HK-2 (cell line): ENCODE data around the gene DNAJC10.
A peak's percentile ranks its signal among the peaks of the same experiment; 100 is the strongest.
"Not testable (repeated sequence)": the region's sequence is repeated elsewhere in the genome, so short reads cannot be mapped to it uniquely, and the experiment has no call there.

Experiments used
- DNase-seq: peaks from one replicate; pipeline ENCODE4 v3.0.0-alpha.2; 2018; ENCODE audit not compliant: unreplicated experiment

DNAJC10 gene

GRCh38 chr2:182715892-182716649 is at the start of gene DNAJC10:
Gene DNAJC10 (plus strand): TSS chr2:182716257. CDS start chr2:182718087, 1,830 bp downstream.
- peak; percentile 92 for DNase-seq

- no peak for DNase-seq
Measured at GRCh38 chr2:182666674-182667314, 49.3 kb upstream of the DNAJC10 start.

- DNase-seq = no peak
Measured at GRCh38 chr2:182667315-182667695, 48.8 kb upstream of the DNAJC10 start.

- DNase-seq = no peak
Measured at GRCh38 chr2:182668671-182669070, 47.4 kb upstream of the DNAJC10 start.

GRCh38 chr2:182672466-182673165 is 43.4 kb upstream of the DNAJC10 start:
- DNase-seq = no peak

GRCh38 chr2:182680837-182681236 is 35.2 kb upstream of the DNAJC10 start:
- no peak for DNase-seq

- no peak for DNase-seq
Measured at GRCh38 chr2:182682210-182682609, 33.8 kb upstream of the DNAJC10 start.

- no peak for DNase-seq
Measured at GRCh38 chr2:182685559-182685958, 30.5 kb upstream of the DNAJC10 start.

- not testable (repeated sequence) for DNase-seq
Measured at GRCh38 chr2:182686763-182687162, 29.3 kb upstream of the DNAJC10 start.

- DNase-seq = no peak
Measured at GRCh38 chr2:182694189-182694588, 21.9 kb upstream of the DNAJC10 start.

GRCh38 chr2:182695776-182696175 is 20.3 kb upstream of the DNAJC10 start:
- no peak for DNase-seq

- no peak for DNase-seq
Measured at GRCh38 chr2:182698671-182699070, 17.4 kb upstream of the DNAJC10 start.

- DNase-seq = no peak
Measured at GRCh38 chr2:182705761-182706160, 10.3 kb upstream of the DNAJC10 start.

GRCh38 chr2:182706751-182707150 is 9.3 kb upstream of the DNAJC10 start:
- no peak for DNase-seq

- DNase-seq = no peak
Measured at GRCh38 chr2:182713601-182714000, 2.5 kb upstream of the DNAJC10 start.

GRCh38 chr2:182715121-182715891 is 751 bp upstream of the DNAJC10 start:
- no peak for DNase-seq

- DNase-seq = no peak
Measured at GRCh38 chr2:182716650-182716979, 558 bp downstream of the DNAJC10 start.

GRCh38 chr2:182717416-182717815 is 1.4 kb downstream of the DNAJC10 start:
- no peak for DNase-seq

GRCh38 chr2:182717816-182718215 is 1.8 kb downstream of the DNAJC10 start:
- no peak for DNase-seq

- DNase-seq = no peak
Measured at GRCh38 chr2:182718459-182718858, 2.4 kb downstream of the DNAJC10 start.

- not testable (repeated sequence) for DNase-seq
Measured at GRCh38 chr2:182719116-182719515, 3.1 kb downstream of the DNAJC10 start.

- no peak for DNase-seq
Measured at GRCh38 chr2:182724656-182725055, 8.6 kb downstream of the DNAJC10 start.
